GM10847 (cell line): ENCODE data around the gene EHMT2.

Source experiments
- POLR2A ChIP-seq: IDR thresholded peaks from 2 replicates; pipeline ENCODE4 v1.6.1; 2011; ENCODE audit not compliant: insufficient read length; ENCODE audit errors: extremely low read depth

EHMT2 gene

DNA sequence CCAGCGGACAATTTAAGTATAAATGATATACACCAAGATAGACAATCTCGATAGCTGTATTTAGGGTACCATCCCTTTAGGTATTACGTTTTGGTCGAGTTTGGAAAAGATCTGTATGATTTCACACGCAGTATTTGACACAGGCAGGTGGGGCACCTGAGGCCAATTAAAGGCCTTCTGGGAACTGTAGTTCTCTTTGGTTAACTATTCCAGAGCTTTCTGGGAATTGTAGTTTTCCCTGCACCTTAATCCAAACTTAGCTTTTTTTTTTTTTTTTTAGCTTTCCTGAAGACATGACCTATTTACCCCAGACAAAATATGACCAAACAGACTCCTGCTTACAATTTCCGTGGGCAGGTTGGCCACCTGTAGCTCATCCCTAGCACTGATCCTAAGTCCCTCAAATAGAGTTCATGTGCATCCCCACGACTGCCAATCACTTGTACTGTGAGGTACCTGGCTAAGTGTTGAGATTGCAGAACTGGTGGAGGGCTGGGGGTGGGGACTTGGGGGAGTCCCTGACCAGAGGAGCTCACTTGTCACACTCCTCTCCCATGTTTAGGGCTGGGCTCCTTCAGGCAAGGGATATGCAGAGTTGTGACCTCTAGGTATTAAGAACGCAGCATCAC lies 999 bp upstream of the EHMT2 start:
- no peak for TF ChIP-seq POLR2A

DNA sequence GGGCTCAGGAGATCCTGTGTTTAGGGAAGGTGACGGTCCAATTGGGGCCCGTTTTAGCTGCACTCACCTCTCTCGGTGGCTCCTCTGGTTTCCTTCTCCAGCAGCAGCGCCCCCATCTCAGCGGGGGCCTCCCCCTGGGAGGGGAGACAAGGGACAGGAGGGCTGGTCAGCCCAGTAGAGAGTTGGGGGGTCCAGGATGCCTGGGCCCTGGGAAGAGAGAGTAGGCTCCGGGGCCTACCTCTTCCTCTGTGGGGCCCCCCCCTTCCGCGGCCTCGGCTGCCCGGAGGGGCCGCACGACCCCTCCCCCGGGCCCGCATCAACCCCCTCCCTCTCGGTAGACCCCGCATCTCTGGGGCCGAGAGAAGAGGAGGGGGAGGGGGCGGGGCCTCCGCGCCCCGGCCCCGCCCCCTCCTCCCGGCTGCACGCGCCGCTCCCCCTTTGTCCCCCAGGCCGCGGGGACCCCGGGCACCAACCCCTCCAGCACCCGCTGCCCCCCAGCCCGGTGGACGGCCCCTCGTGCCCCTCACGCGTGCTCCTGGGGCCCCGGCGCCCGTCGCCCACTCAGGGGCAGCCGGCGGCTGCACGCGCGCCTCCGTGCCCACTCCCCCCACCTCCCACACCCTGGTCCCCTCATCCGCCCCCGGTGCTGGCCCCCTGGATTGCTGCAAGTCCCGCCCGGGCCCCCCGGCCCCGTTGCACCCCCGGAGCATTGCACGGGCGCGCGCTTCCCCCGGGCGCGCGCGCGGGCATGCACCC lies 464 bp downstream of the EHMT2 start:
- TF ChIP-seq POLR2A = no peak

- no peak for TF ChIP-seq POLR2A
Measured at GRCh38 chr6:31896493-31896855, 1.0 kb downstream of the EHMT2 start.

DNA sequence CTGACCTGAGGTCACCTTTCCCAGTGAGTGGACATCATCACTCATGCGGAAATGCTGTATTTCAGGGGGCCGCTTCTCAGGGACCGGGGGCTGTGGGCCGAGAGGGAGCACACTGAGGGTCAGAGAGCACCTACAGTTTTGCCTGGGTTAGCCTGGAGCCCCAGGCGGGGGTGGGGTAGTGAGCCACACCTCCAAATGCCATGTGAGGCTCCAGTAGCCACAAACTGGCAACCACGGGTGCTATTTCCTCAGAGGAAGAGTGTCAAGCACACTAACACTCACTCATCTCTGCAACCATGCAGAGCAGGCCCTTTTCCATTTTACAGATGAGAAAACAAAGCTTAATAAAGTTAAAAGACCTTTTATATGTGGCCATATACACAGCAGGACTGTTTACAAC lies 4.7 kb downstream of the EHMT2 start:
- TF ChIP-seq POLR2A = no peak

DNA sequence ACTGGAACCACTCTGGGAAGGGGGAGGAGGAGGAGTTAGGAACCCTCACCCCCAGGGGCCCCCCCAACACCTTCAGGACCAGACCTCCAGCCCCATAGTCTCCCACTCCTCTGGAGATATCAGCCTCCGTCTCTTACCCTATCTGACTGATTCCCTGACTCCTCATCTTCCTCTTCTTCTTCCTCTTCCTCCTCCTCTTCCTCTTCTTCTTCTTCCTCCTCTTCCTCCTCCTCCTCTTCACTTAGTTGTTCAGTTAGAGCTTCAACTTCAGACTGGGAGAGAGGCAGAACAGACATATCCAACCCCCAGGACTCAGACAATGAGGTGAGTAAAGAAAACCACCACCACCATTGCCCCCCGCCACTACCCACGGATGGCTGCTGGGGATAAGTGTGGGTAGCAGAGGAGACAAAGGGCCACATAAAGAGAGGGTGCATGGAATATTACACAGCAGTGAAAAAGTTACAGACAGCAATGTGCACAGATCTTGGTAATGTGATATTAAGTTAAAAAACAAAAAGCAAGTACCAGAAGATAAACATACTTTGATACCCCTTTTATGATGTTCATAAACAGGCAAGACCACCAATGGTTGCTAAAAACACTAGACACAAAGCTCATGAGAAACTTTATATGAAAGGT lies 8.0 kb downstream of the EHMT2 start:
- TF ChIP-seq POLR2A = no peak

GRCh38 chr6:31888276-31889258 lies 8.9 kb downstream of the EHMT2 start:
- TF ChIP-seq POLR2A = no peak

DNA sequence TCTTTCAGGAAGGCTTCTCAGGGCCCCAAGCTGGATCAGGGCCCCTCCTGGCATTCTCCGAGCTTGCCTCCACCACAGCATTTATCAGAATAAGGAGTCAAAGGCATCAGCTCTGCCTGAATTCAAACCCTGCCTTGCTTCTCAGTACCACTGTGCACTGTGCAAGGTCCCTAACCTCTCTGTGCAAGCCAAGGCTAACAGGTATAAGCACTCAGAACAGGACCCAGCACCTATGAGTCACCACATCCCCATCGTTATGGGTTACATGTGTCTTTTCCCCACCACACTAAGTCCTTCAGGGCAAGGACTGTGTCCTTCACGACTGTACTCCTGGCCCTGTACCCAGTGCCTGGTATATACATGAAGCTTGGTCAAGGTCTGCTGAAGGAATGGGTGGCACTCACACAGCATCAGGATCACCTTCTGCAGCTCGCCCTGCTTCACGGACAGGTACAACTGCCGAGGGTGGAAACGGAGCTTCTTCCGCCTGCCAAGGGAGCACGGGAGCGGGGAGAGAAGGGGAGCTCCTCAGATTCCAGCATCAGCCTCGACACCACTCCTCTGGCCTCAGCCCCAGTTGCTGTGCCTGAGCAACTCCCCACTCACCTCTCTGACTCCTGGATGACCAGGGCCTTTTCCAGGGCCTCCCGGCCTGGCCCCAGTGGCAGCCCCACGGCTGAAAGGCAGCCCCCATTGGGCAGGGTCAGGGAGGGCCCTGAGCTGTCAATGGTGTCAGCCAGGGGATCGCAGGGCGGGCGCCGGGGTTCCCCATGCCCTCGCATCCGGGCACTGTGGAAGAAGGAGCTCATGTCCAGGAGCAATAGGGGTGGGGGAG lies 10.1 kb downstream of the EHMT2 start:
- TF ChIP-seq POLR2A = no peak

DNA sequence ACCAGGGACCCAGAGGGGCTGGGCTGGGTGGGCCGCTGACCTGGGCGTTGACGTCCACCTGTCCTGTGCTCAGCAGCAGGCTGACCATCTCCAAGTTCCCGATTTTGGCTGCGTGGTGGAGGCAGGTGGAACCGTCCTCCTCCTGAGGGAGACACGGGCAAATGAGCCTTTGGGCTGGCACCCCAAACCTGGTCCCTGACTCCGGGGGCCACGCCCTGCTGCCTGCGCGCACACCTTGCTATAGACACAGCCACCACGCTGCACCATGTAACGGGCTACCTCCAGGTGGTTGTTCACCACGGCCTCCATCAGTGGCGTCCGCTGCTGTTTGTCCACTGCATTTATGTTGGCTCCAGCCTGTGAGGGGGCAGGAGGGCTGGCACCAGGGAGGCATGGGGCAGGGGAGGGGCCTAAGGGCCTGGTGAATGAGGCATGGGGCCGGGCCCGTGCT lies 10.9 kb downstream of the EHMT2 start:
- TF ChIP-seq POLR2A = no peak

GRCh38 chr6:31884528-31885035 lies 12.9 kb downstream of the EHMT2 start:
- no peak for TF ChIP-seq POLR2A

DNA sequence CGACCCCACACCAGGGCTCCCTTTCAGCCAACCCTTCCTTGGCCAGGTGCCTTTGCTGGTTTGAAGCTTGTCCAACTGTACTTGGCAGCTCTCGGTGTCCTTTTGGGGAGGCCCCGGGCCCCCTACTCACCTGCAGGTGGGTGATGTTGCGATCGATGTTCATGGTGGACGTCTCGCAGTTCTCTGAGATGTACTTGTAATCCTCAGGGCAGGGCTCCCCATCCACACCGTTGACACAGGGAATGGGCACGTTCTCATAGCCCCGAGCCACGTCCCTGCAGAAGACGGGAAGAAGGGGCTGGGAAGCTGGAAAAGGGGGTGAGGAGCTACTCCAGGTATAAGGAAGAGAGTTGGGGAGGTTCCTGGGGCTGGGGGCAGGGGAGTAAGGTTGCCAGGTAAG lies 13.8 kb downstream of the EHMT2 start:
- TF ChIP-seq POLR2A = no peak

DNA sequence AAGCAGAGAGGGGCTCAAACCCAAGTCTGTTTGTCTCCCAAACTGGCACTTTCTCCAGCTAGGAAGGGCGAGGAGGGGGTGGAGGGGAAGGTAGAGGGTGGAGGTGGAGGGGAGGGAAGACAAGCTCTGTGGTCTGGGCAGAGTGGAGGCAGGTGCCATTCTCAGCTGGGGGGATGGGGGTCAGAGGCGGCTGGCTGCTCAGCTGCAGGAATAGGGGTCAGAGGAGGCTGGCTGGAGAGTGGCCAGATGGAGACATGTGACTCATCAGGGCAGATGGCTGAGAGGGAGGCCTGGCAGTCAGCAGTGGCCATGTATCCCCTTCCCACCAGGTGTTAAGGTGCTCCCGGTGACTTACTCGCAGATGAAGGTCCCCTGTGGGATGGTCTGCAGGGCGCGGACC lies 15.2 kb downstream of the EHMT2 start:
- no peak for TF ChIP-seq POLR2A

- no peak for TF ChIP-seq POLR2A
Measured at GRCh38 chr6:31881136-31881859, 16.2 kb downstream of the EHMT2 start.

GRCh38 chr6:31880616-31881015 lies 16.9 kb downstream of the EHMT2 start:
- TF ChIP-seq POLR2A = no peak
